Panc1 (cell line): Measurements from ENCODE around the gene BICD1. TPM values are rescaled to one million over a fixed set of nuclear protein-coding genes. Genes with fewer than 3 reads are reported as not detected.
"Not testable (repeated sequence)": the region's sequence is repeated elsewhere in the genome, so short reads cannot be mapped to it uniquely, and the experiment has no call there.

Source experiments
- ATAC-seq: fragments of 200-7000 bp; cut with Tn5 transposase; 2 replicates; pipeline ENCODE4 v1.9.1; 2020; ENCODE audit warnings: mild to moderate bottlenecking, moderate library complexity
- BruUV-seq: library from RNA; stranded (reverse); fragments of 400-500 nt; replicated peaks from 2 replicates; lab custom pipeline; 2021; lab: Mats Ljungman, UMichigan
- CTCF ChIA-PET: fragments of 300-600 bp; sonication (Branson Sonifier 250); formaldehyde crosslinking; loops from one replicate; lab custom pipeline; 2022; ENCODE audit warnings: antibody characterized with exemption; lab: Charles Lee
- POLR2A ChIA-PET: fragments of 300-600 bp; sonication (Branson Sonifier 250); formaldehyde crosslinking; loops from one replicate; lab custom pipeline; 2022; ENCODE audit warnings: antibody characterized with exemption; lab: Charles Lee
- DNase-seq: peaks from one replicate; pipeline ENCODE4 v3.0.0-alpha.2; 2010; ENCODE audit warnings: low read depth, low spot score
- H3K27ac ChIP-seq: 2 replicates; pipeline ENCODE4 v1.5.1; 2011; ENCODE audit warnings: mild to moderate bottlenecking, low read length, inconsistent platforms
- H3K27me3 ChIP-seq: fragments of 200-500 bp; sonication (Bioruptor generic); 2 replicates; pipeline ENCODE4 v1.6.0; 2014; ENCODE audit warnings: low read length, inconsistent platforms; ENCODE audit not compliant: control insufficient read depth, insufficient read depth
- H3K36me3 ChIP-seq: fragments of 200-500 bp; sonication (Bioruptor generic); 2 replicates; pipeline ENCODE4 v1.5.1; 2014; ENCODE audit warnings: inconsistent platforms, mild to moderate bottlenecking, low read length, moderate library complexity; ENCODE audit not compliant: control insufficient read depth, insufficient read depth
- H3K4me1 ChIP-seq: 2 replicates; pipeline ENCODE4 v1.5.1; 2011; ENCODE audit warnings: inconsistent platforms, mild to moderate bottlenecking, low read length, moderate library complexity; ENCODE audit not compliant: control insufficient read depth, insufficient read depth
- H3K4me3 ChIP-seq, 2 experiments: 2 replicates each; pipeline ENCODE4 v1.5.1; 2011 to 2012; ENCODE audit warnings: low read depth in 2 of 2, low read length in 2 of 2, mild to moderate bottlenecking in 2 of 2, inconsistent platforms in 1 of 2, moderate library complexity in 1 of 2
- H3K9me3 ChIP-seq: fragments of 200-500 bp; sonication (Bioruptor generic); 2 replicates; pipeline ENCODE4 v1.5.1; 2014; ENCODE audit warnings: low read depth, mild to moderate bottlenecking, inconsistent platforms, low read length, moderate library complexity; ENCODE audit not compliant: control insufficient read depth, insufficient read depth
- CTCF ChIP-seq: fragments of 450-650 bp; IDR thresholded peaks from 2 replicates; pipeline ENCODE4 v1.5.1; 2017; ENCODE audit warnings: mild to moderate bottlenecking
- POLR2AphosphoS5 ChIP-seq: IDR thresholded peaks from 2 replicates; pipeline ENCODE4 v1.6.1; 2012; ENCODE audit warnings: mild to moderate bottlenecking, low read depth, low read length, moderate library complexity
- REST ChIP-seq, 2 experiments: IDR thresholded peaks; 2 replicates each; pipeline ENCODE4 v1.6.1; 2011 to 2012; ENCODE audit warnings: low read depth in 2 of 2, control low read depth in 1 of 2, low read length in 1 of 2, mild to moderate bottlenecking in 1 of 2, moderate library complexity in 1 of 2; ENCODE audit not compliant: insufficient read depth in 1 of 2
- SIN3A ChIP-seq: IDR thresholded peaks from 2 replicates; pipeline ENCODE4 v1.6.1; 2012; ENCODE audit warnings: low read depth, mild to moderate bottlenecking, low read length, moderate library complexity, borderline replicate concordance; ENCODE audit not compliant: insufficient read depth
- TCF7L2 ChIP-seq: IDR thresholded peaks from 2 replicates; pipeline ENCODE4 v1.6.1; 2011; ENCODE audit warnings: mild to moderate bottlenecking, low read depth, low read length, inconsistent platforms
- in situ Hi-C: cut with HindIII; loops from 2 replicates; pipeline ENCODE4 v1.10.0; 2016; ENCODE audit warnings: low sequenced_read_pairs, low pct_unique_long_range_greater_than_20kb
- intact Hi-C: fragments of 100-400 bp; cut with micrococcal nuclease; formaldehyde crosslinking; loops from one replicate; pipeline ENCODE4 v1.10.0; 2022; ENCODE audit not compliant: unreplicated experiment
- total RNA-seq: library from RNA; stranded (reverse); gene quantifications from one replicate; pipeline ENCODE4 v1.2.1, GENCODE V29; 2021; ENCODE audit not compliant: unreplicated experiment

Gene BICD1
- total RNA-seq, 1 experiment from 2014 or later, result 40.0 TPM

GRCh38 chr12:32230613-32230993 is 124.0 kb downstream of the BICD1 start:
- in situ Hi-C loops, result no loop called here
- CTCF ChIA-PET, result no interaction called here
- Histone ChIP-seq H3K27ac (no peak overlapping the region), H3K4me3 (no peak overlapping the region), H3K4me1 (no peaks in the 10 kb centered on the region), H3K9me3 (no peaks in the 10 kb centered on the region), H3K36me3 (no peaks in the 10 kb centered on the region), H3K27me3 (no peaks in the 10 kb centered on the region)
- ATAC-seq (no peak), DNase-seq (no peak)
- BruUV-seq, result no TSS peak
- TF ChIP-seq TCF7L2 (no peak), SIN3A (no peak), CTCF (no peak), POLR2AphosphoS5 (no peak), REST (IDR thresholded peaks at IDR 0.05; ENCODE audit: insufficient read depth in 1 of 2, low read depth in 2 of 2, low read length in 1 of 2) (no peak)
- POLR2A ChIA-PET, result no interaction called here
- intact Hi-C loops, result no loop called here

GRCh38 chr12:32231361-32231760 is 124.7 kb downstream of the BICD1 start:
- H3K36me3 ChIP-seq, H3K4me3 ChIP-seq, DNase-seq, H3K27me3 ChIP-seq, BruUV-seq, in situ Hi-C loops, H3K4me1 ChIP-seq, H3K27ac ChIP-seq, POLR2A ChIA-PET, intact Hi-C loops, H3K9me3 ChIP-seq, ATAC-seq: not testable (repeated sequence)
- CTCF ChIA-PET, result interaction anchor here (0.5 kb wide), 1 partner anchor 129 kb away, joined by 6 read pairs; no protein-coding TSS in a partner anchor

- peaks cover 5% of the 10 kb centered on the region; the same call in 1 of the 2 replicates for H3K9me3 ChIP-seq
- H3K27me3 ChIP-seq, result no peaks in the 10 kb centered on the region
- ATAC-seq (no peak), DNase-seq (no peak)
- ChIA-PET POLR2A (interaction anchor here (0.7 kb wide), 1 partner anchor 54 kb away, joined by 5 read pairs; no protein-coding TSS in a partner anchor), CTCF (no interaction called here)
- H3K4me1 ChIP-seq, result no peaks in the 10 kb centered on the region
- BruUV-seq, result no TSS peak
- H3K36me3 ChIP-seq, result no peaks in the 10 kb centered on the region
- in situ Hi-C loops, result no loop called here
- H3K27ac ChIP-seq, result no peak overlapping the region
- TF ChIP-seq REST (IDR thresholded peaks at IDR 0.05; ENCODE audit: insufficient read depth in 1 of 2, low read depth in 2 of 2, low read length in 1 of 2) (no peak), CTCF (no peak), SIN3A (no peak), TCF7L2 (no peak), POLR2AphosphoS5 (no peak)
- H3K4me3 ChIP-seq, result no peak overlapping the region
- intact Hi-C loops, result no loop called here
These were observed 126.9 kb downstream of the BICD1 start for GRCh38 chr12:32233568-32233967.
